HepG2 (cell line): Measurements from ENCODE around the gene TEKT5. TPM values are rescaled to one million over a fixed set of nuclear protein-coding genes. Genes with fewer than 3 reads are reported as not detected.

ENCODE experiments used
- ATAC-seq: fragments of 200-7000 bp; cut with Tn5 transposase; 3 replicates; pipeline ENCODE4 v1.9.1; 2020; ENCODE audit warnings: mild to moderate bottlenecking, moderate library complexity
- BruUV-seq: library from RNA; stranded (reverse); fragments of 400-500 nt; replicated peaks from 2 replicates; lab custom pipeline; 2021; lab: Mats Ljungman, UMichigan
- CTCF ChIA-PET: fragments of 300-600 bp; formaldehyde crosslinking; extraction: SDS; loops from one replicate; lab custom pipeline; 2021; ENCODE audit warnings: low total read pairs, inconsistent platforms, low intra/inter-chr PET ratio; lab: Yijun Ruan, JAX
- POLR2A ChIA-PET: fragments of 350-600 bp; sonication (Branson Sonifier 250); formaldehyde crosslinking; loops from one replicate; lab custom pipeline; 2020; ENCODE audit warnings: antibody characterized with exemption, inconsistent platforms; lab: Yijun Ruan, JAX
- DNase-seq: peaks from one replicate; pipeline ENCODE4 v3.0.0-alpha.2; 2015; ENCODE audit warnings: low spot score
- FAIRE-seq: peaks from 3 replicates; lab custom pipeline; 2011; peaks lifted over from hg19 to GRCh38; lab: Jason Lieb, UNC
- H2AFZ ChIP-seq: one replicate; pipeline ENCODE4 v1.6.1; 2011; ENCODE audit warnings: low read length, inconsistent platforms
- H3K27ac ChIP-seq: fragments of 300-600 bp; 3 replicates; pipeline ENCODE4 v1.8.0; 2011; ENCODE audit warnings: mixed run types, mild to moderate bottlenecking, mixed read lengths, low read length, inconsistent platforms; ENCODE audit not compliant: insufficient read depth; ENCODE audit errors: extremely low read length
- H3K27me3 ChIP-seq, 2 experiments: fragments of 200-600 bp in 1 of 2; 2 replicates in 1 of 2; 3 replicates in 1 of 2; pipeline versions ENCODE4 v1.6.0 to v1.8.0; 2011; ENCODE audit warnings: low read length in 2 of 2, mild to moderate bottlenecking in 2 of 2, moderate library complexity in 2 of 2, inconsistent platforms in 1 of 2; ENCODE audit not compliant: insufficient read depth in 2 of 2, control insufficient read depth in 1 of 2
- H3K36me3 ChIP-seq, 2 experiments: fragments of 200-600 bp in 1 of 2; replicated peaks in 1 of 2; 2 replicates in 1 of 2; 3 replicates in 1 of 2; pipeline versions ENCODE4 v1.5.1 to v1.8.0; 2011; ENCODE audit warnings: low read length in 2 of 2, inconsistent platforms in 1 of 2; ENCODE audit not compliant: insufficient read depth in 2 of 2, control insufficient read depth in 1 of 2
- H3K4me1 ChIP-seq: 2 replicates; pipeline ENCODE4 v1.5.1; 2012; ENCODE audit warnings: low read length, inconsistent platforms; ENCODE audit not compliant: insufficient read depth
- H3K4me2 ChIP-seq: 2 replicates; pipeline ENCODE4 v1.6.0; 2011; ENCODE audit warnings: low read depth, low read length, inconsistent platforms
- H3K4me3 ChIP-seq, 3 experiments: fragments of 200-600 bp in 1 of 3; sonication (generic), shearing (Covaris generic) in 1 of 3; replicated peaks in 1 of 3; 2 replicates each; pipeline ENCODE4 v1.5.1; 2011 to 2016; ENCODE audit warnings: low read length in 3 of 3, inconsistent platforms in 2 of 3, low read depth in 2 of 3, mild to moderate bottlenecking in 2 of 3, control low read depth in 1 of 3, mixed read lengths in 1 of 3; ENCODE audit not compliant: insufficient read depth in 1 of 3
- H3K79me2 ChIP-seq: one replicate; pipeline ENCODE4 v1.6.1; 2011; ENCODE audit warnings: low read length, inconsistent platforms; ENCODE audit not compliant: insufficient read depth
- H3K9ac ChIP-seq: 2 replicates; pipeline ENCODE4 v1.6.0; 2011; ENCODE audit warnings: mild to moderate bottlenecking, low read depth, low read length, inconsistent platforms; ENCODE audit not compliant: insufficient read depth
- H3K9me3 ChIP-seq: 2 replicates; pipeline ENCODE4 v1.5.1; 2012; ENCODE audit warnings: mild to moderate bottlenecking, low read length
- H4K20me1 ChIP-seq: 2 replicates; pipeline ENCODE4 v1.6.0; 2011; ENCODE audit warnings: inconsistent platforms, mild to moderate bottlenecking, low read length, moderate library complexity; ENCODE audit not compliant: insufficient read depth
- CEBPB ChIP-seq: IDR thresholded peaks from 2 replicates; pipeline ENCODE4 v1.6.1; 2011; ENCODE audit warnings: low read depth, low read length, improper control_type of control experiment, borderline replicate concordance
- HNF1A ChIP-seq, 2 experiments: sonication (generic) in 1 of 2; formaldehyde crosslinking in 1 of 2; IDR thresholded peaks; 2 replicates each; pipeline versions ENCODE4 v1.4.0 to v1.6.1; 2016 to 2020; ENCODE audit warnings: borderline replicate concordance in 1 of 2, low read depth in 1 of 2, mild to moderate bottlenecking in 1 of 2, missing genetic modification reagents in 1 of 2
- PLSCR1 ChIP-seq: sonication (generic); formaldehyde crosslinking; IDR thresholded peaks from 2 replicates; pipeline ENCODE4 v1.5.0; 2020; ENCODE audit warnings: missing genetic modification reagents, mild to moderate bottlenecking, borderline replicate concordance
- THAP11 ChIP-seq: IDR thresholded peaks from 2 replicates; pipeline ENCODE4 v1.6.1; 2016; ENCODE audit warnings: missing biosample characterization, missing genetic modification reagents
- ZNF251 ChIP-seq: sonication (generic); formaldehyde crosslinking; IDR thresholded peaks from 2 replicates; pipeline ENCODE4 v1.9.0; 2021; ENCODE audit warnings: mild to moderate bottlenecking, missing genetic modification reagents
- ZNF33B ChIP-seq: sonication (generic); formaldehyde crosslinking; IDR thresholded peaks from 2 replicates; pipeline ENCODE4 v1.5.1; 2020; ENCODE audit warnings: mild to moderate bottlenecking, missing genetic modification reagents
- WGBS: methylation state at CpG from one replicate; pipeline ENCODE4 v1.1.6; 2017; ENCODE audit warnings: low lambda C conversion rate; 5-methylcytosine and 5-hydroxymethylcytosine counted together
- in situ Hi-C: cut with HindIII; loops from 2 replicates; pipeline ENCODE4 v1.10.0; 2017; ENCODE audit warnings: low pct_unique_long_range_greater_than_20kb; ENCODE audit not compliant: extremely low pct_ligation_motif_present
- intact Hi-C: fragments of 100-400 bp; cut with micrococcal nuclease; formaldehyde crosslinking; loops from one replicate; pipeline ENCODE4 v1.10.0; 2022; ENCODE audit not compliant: unreplicated experiment
- polyA plus RNA-seq, 8 experiments: library from polyadenylated mRNA; depleted of rRNA in 3 of 8; stranded (reverse) in 7 of 8; unstranded in 1 of 8; fragments of >200 nt; fragmentation: Illumina TruSeq in 4 of 8; extraction: Trizol in 4 of 8; gene quantifications; 2 replicates each; pipeline versions ENCODE4 v1.2.1 to v1.2.3, GENCODE V29; 2011 to 2016; ENCODE audit warnings: low read depth in 4 of 8, missing spikeins in 1 of 8, mixed read lengths in 1 of 8; ENCODE audit not compliant: insufficient read depth in 1 of 8
- total RNA-seq, 5 experiments: library from RNA; depleted of rRNA; stranded (reverse); fragments of >200 nt; fragmentation: Illumina TruSeq; extraction: Trizol; gene quantifications; 2 replicates each; pipeline ENCODE4 v1.2.3, GENCODE V29; 2016; ENCODE audit warnings: low read depth in 1 of 5

The TEKT5 gene
- total and polyA plus RNA-seq, 2 of the 13 experiments (the other 11 are each of a cell fraction or from before 2014, with no cell fraction given) = 0.16 TPM; not detected in 1

GRCh38 chr16:10599626-10600025 is 95.1 kb downstream of the TEKT5 start:
- H3K4me2 ChIP-seq = no peak overlapping the region
- H3K36me3 ChIP-seq = no peaks in the 10 kb centered on the region
- no peak overlapping the region for H3K9ac ChIP-seq
- H3K27ac ChIP-seq = no peak overlapping the region
- WGBS = 54% methylated on average over 7 of the region's 7 CpGs
- peaks cover 3 to 45% of the 10 kb centered on the region in 2 experiments for H3K27me3 ChIP-seq
- FAIRE-seq (no peak), ATAC-seq (no peak), DNase-seq (no peak)
- peaks cover 60% of the 10 kb centered on the region for H3K4me1 ChIP-seq
- ChIA-PET POLR2A (no interaction called here), CTCF (no interaction called here)
- H3K79me2 ChIP-seq = no peaks in the 10 kb centered on the region
- no peak for TF ChIP-seq CEBPB
- no peak for TF ChIP-seq ZNF33B (CRISPR knock-in tag)
- no peak for TF ChIP-seq HNF1A (IDR thresholded peaks at IDR 0.05; ENCODE audit: low read depth)
- TF ChIP-seq HNF1A (CRISPR knock-in tag; IDR thresholded peaks at IDR 0.05; ENCODE audit: borderline replicate concordance) = no peak
- TF ChIP-seq PLSCR1 = no peak
- no peak for TF ChIP-seq THAP11
- no peak for TF ChIP-seq ZNF251 (CRISPR knock-in tag)
- no peak overlapping the region for H2AFZ ChIP-seq
- in situ Hi-C loops = no loop called here
- H3K9me3 ChIP-seq = no peaks in the 10 kb centered on the region
- H3K4me3 ChIP-seq = no peak overlapping the region
- intact Hi-C loops = no loop called here
- no peaks in the 10 kb centered on the region for H4K20me1 ChIP-seq
- no TSS peak for BruUV-seq
